Measurements from ENCODE around the gene ATP6V0C. TPM values are rescaled to one million over a fixed set of nuclear protein-coding genes. Genes with fewer than 3 reads are reported as not detected.

The ATP6V0C gene
- total RNA-seq, 1 donor from 2014 or later, result 313 TPM

GRCh38 chr16:2482249-2482648, 31.5 kb upstream of the ATP6V0C start:
- peak overlapping the region; percentile 60 for H3K27ac ChIP-seq
- H3K4me1 ChIP-seq, result peaks cover 63% of the 10 kb centered on the region
- peak overlapping the region; percentile 21 for H3K4me3 ChIP-seq
- TF ChIP-seq CTCF (IDR thresholded peaks at IDR 0.05), result no peak
- no peaks in the 10 kb centered on the region for H3K27me3 ChIP-seq (ENCODE audit: low read depth)
- H3K36me3 ChIP-seq, result no peaks in the 10 kb centered on the region
- ATAC-seq, result no peak
- intact Hi-C loops (cut with DNase I), result no loop called here
- no peak for DNase-seq
- no peaks in the 10 kb centered on the region for H3K9me3 ChIP-seq

- H3K9me3 ChIP-seq, result no peaks in the 10 kb centered on the region
- peak overlapping the region; percentile 60 for H3K27ac ChIP-seq
- no peaks in the 10 kb centered on the region for H3K27me3 ChIP-seq (ENCODE audit: low read depth)
- intact Hi-C loops (cut with DNase I), result no loop called here
- TF ChIP-seq CTCF (IDR thresholded peaks at IDR 0.05), result no peak
- ATAC-seq (peak; percentile 24 to 41), DNase-seq (peak; percentile 51)
- H3K4me1 ChIP-seq, result peaks cover 70% of the 10 kb centered on the region
- H3K4me3 ChIP-seq, result peak overlapping the region; percentile 21
- no peaks in the 10 kb centered on the region for H3K36me3 ChIP-seq
Observed at GRCh38 chr16:2482708-2483534, 30.8 kb upstream of the ATP6V0C start.

GRCh38 chr16:2483939-2484897, 29.5 kb upstream of the ATP6V0C start:
- H3K36me3 ChIP-seq, result no peaks in the 10 kb centered on the region
- H3K27ac ChIP-seq, result no peak overlapping the region
- DNase-seq (no peak), ATAC-seq (no peak)
- peaks cover 71% of the 10 kb centered on the region for H3K4me1 ChIP-seq
- no peak overlapping the region for H3K4me3 ChIP-seq
- intact Hi-C loops (cut with DNase I), result no loop called here
- no peak for TF ChIP-seq CTCF (IDR thresholded peaks at IDR 0.05)
- H3K27me3 ChIP-seq (ENCODE audit: low read depth), result no peaks in the 10 kb centered on the region
- H3K9me3 ChIP-seq, result no peaks in the 10 kb centered on the region

- H3K27ac ChIP-seq, result peak overlapping the region; percentile 47
- no peak for ATAC-seq
- no peak overlapping the region for H3K4me3 ChIP-seq
- no peak for DNase-seq
- no peaks in the 10 kb centered on the region for H3K9me3 ChIP-seq
- no peak for TF ChIP-seq CTCF (IDR thresholded peaks at IDR 0.05)
- no peaks in the 10 kb centered on the region for H3K27me3 ChIP-seq (ENCODE audit: low read depth)
- peaks cover 71% of the 10 kb centered on the region for H3K4me1 ChIP-seq
- intact Hi-C loops (cut with DNase I), result no loop called here
- no peaks in the 10 kb centered on the region for H3K36me3 ChIP-seq
Observed at GRCh38 chr16:2484898-2485508, 28.7 kb upstream of the ATP6V0C start.

GRCh38 chr16:2485811-2486507, 27.8 kb upstream of the ATP6V0C start:
- H3K4me3 ChIP-seq, result no peak overlapping the region
- peak; percentile 47 for DNase-seq
- intact Hi-C loops (cut with DNase I), result no loop called here

More at GRCh38 chr16:2485811-2486507, 27.8 kb upstream of the ATP6V0C start:
- Histone ChIP-seq H3K4me1 (peaks cover 67% of the 10 kb centered on the region), H3K27ac (peak overlapping the region; percentile 47), H3K36me3 (no peaks in the 10 kb centered on the region), H3K27me3 (ENCODE audit: low read depth) (no peaks in the 10 kb centered on the region), H3K9me3 (no peaks in the 10 kb centered on the region)
- no peak for TF ChIP-seq CTCF (IDR thresholded peaks at IDR 0.05)
- ATAC-seq, result no peak

All from lower lobe of right lung (tissue), 2 donors.